ENCODE data around the gene NDUFAF8. TPM values are rescaled to one million over a fixed set of nuclear protein-coding genes. Genes with fewer than 3 reads are reported as not detected.

NDUFAF8 gene
- total and polyA plus RNA-seq, 10 of the 15 experiments (the other 5 are each of a cell fraction or from before 2014, with no cell fraction given) = 22.0 to 307 (median 106) TPM

DNA sequence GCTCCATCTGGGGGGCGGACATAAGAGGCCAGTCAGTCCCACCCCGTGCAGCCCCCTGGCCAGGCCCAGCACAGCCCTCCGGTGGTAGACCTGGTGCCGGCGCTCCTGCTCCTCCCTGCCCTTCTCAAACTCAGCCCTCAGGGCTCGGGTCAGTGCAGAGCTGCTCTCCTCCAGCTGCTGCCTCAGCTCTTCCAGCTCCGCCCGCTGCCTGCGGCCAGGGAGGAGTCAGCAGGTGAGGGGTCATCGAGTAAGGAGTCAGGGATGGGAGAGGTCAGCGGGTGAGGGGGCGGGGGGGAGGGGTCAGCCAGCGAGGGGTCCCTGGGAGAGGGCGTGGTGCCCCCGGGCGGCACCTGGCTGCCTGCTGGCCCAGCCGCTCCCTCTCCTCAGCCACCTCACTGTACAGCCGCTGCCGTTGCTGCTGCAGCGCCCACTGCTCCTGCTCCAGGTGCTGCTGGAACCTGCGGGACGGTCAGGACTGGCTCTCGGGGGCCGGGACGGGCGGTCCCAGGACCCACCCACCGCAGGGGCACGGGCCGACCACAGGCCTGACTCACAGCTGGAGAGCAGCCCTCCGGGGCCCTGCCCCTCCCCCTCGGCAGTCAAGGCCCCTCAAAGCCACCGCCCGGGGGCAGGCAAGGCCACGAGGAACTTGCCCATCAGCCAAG, 46.6 kb upstream of the NDUFAF8 start:
- WGBS (ENCODE audit: insufficient coverage, insufficient replicate concordance, low lambda C conversion rate, missing lambda C conversion rate) = 92% methylated on average over 23 of the region's 34 CpGs
- ATAC-seq (no peak), DNase-seq (ENCODE audit: low read depth, low spot score) (no peak), FAIRE-seq (no peak)
- no peaks in the 10 kb centered on the region for H3K27me3 ChIP-seq (replicated peaks in 1 of 2; ENCODE audit: control insufficient read depth in 2 of 2, insufficient read depth in 2 of 2, low read length in 1 of 2)
- H3K4me2 ChIP-seq (ENCODE audit: control insufficient read depth, insufficient read depth) = no peak overlapping the region
- TF ChIP-seq RB1 (IDR thresholded peaks at IDR 0.05; ENCODE audit: borderline replicate concordance) (no peak), SMARCA5 (IDR thresholded peaks at IDR 0.05) (no peak), SIX5 (IDR thresholded peaks at IDR 0.05; ENCODE audit: low read depth, low read length, severe bottlenecking) (no peak)
- TF ChIP-seq, protein P1, sequence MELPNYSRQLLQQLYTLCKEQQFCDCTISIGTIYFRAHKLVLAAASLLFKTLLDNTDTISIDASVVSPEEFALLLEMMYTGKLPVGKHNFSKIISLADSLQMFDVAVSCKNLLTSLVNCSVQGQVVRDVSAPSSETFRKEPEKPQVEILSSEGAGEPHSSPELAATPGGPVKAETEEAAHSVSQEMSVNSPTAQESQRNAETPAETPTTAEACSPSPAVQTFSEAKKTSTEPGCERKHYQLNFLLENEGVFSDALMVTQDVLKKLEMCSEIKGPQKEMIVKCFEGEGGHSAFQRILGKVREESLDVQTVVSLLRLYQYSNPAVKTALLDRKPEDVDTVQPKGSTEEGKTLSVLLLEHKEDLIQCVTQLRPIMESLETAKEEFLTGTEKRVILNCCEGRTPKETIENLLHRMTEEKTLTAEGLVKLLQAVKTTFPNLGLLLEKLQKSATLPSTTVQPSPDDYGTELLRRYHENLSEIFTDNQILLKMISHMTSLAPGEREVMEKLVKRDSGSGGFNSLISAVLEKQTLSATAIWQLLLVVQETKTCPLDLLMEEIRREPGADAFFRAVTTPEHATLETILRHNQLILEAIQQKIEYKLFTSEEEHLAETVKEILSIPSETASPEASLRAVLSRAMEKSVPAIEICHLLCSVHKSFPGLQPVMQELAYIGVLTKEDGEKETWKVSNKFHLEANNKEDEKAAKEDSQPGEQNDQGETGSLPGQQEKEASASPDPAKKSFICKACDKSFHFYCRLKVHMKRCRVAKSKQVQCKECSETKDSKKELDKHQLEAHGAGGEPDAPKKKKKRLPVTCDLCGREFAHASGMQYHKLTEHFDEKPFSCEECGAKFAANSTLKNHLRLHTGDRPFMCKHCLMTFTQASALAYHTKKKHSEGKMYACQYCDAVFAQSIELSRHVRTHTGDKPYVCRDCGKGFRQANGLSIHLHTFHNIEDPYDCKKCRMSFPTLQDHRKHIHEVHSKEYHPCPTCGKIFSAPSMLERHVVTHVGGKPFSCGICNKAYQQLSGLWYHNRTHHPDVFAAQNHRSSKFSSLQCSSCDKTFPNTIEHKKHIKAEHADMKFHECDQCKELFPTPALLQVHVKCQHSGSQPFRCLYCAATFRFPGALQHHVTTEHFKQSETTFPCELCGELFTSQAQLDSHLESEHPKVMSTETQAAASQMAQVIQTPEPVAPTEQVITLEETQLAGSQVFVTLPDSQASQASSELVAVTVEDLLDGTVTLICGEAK (IDR thresholded peaks at IDR 0.05; ENCODE audit: borderline replicate concordance) = no peak
- TF ChIP-seq, protein P2, sequence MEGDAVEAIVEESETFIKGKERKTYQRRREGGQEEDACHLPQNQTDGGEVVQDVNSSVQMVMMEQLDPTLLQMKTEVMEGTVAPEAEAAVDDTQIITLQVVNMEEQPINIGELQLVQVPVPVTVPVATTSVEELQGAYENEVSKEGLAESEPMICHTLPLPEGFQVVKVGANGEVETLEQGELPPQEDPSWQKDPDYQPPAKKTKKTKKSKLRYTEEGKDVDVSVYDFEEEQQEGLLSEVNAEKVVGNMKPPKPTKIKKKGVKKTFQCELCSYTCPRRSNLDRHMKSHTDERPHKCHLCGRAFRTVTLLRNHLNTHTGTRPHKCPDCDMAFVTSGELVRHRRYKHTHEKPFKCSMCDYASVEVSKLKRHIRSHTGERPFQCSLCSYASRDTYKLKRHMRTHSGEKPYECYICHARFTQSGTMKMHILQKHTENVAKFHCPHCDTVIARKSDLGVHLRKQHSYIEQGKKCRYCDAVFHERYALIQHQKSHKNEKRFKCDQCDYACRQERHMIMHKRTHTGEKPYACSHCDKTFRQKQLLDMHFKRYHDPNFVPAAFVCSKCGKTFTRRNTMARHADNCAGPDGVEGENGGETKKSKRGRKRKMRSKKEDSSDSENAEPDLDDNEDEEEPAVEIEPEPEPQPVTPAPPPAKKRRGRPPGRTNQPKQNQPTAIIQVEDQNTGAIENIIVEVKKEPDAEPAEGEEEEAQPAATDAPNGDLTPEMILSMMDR (IDR thresholded peaks at IDR 0.05 in 2 of 3, conservative IDR thresholded peaks at IDR 0.05 in 1 of 3; ENCODE audit: control insufficient read depth in 2 of 3, extremely low read depth in 1 of 3, insufficient read depth in 1 of 3, low read depth in 3 of 3, low read length in 3 of 3) = no peak
- no peaks in the 10 kb centered on the region for H3K79me2 ChIP-seq (ENCODE audit: control insufficient read depth, insufficient read depth, low read length)
- no peaks in the 10 kb centered on the region for H3K9me3 ChIP-seq (replicated peaks; ENCODE audit: control insufficient read depth, insufficient read depth, low read length)
- H2AFZ ChIP-seq (ENCODE audit: control insufficient read depth, low read depth, low read length) = no peak overlapping the region
- no peak overlapping the region for H3K4me3 ChIP-seq
- no peak overlapping the region for H3K9ac ChIP-seq (ENCODE audit: control insufficient read depth, insufficient read depth, low read length)
- in situ Hi-C loops (cut with MboI) (no loop called here), intact Hi-C loops (cut with micrococcal nuclease; ENCODE audit: unreplicated experiment) (no loop called here)
- CTCF ChIA-PET = no interaction called here
- SMC1A ChIA-PET (ENCODE audit: uncharacterized antibody, unreplicated experiment) = no interaction called here
- H3K4me1 ChIP-seq (ENCODE audit: control insufficient read depth, insufficient read depth, low read length) = peaks cover 3% of the 10 kb centered on the region; the same call in 1 of the 2 replicates
- POLR2A ChIA-PET = no interaction called here
- peaks cover 0 to 5% of the 10 kb centered on the region in 2 experiments; a peak in 2 of 4 replicates for H3K36me3 ChIP-seq (ENCODE audit: control insufficient read depth in 2 of 2, insufficient read depth in 2 of 2, low read length in 1 of 2)
- no peak overlapping the region for H3K27ac ChIP-seq (ENCODE audit: control insufficient read depth, insufficient read depth)
- no peaks in the 10 kb centered on the region for H4K20me1 ChIP-seq (ENCODE audit: control insufficient read depth, insufficient read depth)
- RAD21 ChIA-PET (ENCODE audit: unreplicated experiment) = no interaction called here
- no TSS peak for BruUV-seq (replicated peaks)

All from GM12878 (cell line).